HL-60/S4 treated with retinoic acid at 250 ng/mL for 4 days and 3 days (cell line): ENCODE data around the gene PPM1A.

Experiments
- in situ Hi-C: fragments of 300-500 bp; cut with MboI; formaldehyde crosslinking; loops from 2 replicates; pipeline ENCODE4 v1.7.0; 2022; ENCODE audit warnings: low sequenced_read_pairs

PPM1A gene

DNA sequence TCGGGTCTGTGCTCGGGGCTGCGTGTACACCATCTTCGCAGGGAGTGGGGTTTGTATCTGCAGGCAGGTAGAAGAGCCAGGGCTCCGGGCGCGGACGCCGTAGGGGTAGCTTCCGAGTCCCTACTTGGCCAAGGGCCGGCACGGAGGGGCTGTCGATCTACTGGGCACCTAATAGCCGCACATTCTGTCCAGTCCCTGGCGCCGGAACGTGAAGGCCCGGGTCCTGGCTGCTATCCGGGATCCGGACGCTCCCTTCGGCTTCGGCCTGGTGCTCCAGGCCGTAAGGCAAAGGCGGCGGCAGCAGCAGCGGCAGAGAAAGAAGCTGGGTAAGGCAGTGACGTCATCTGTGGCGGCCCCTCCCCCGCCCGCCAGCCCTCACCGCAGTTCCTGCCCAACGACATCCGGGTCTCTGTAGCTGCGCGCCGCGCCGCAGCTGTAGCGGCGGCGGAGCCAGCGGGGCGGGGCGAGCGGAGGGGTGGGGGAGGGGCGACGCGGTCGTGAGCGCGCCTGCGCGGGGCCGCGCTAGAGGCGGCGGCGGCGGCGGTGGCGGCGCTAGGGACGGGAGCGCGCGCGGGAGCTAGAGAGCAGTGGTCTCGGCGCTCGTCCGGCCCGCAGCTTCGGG lies at the start of gene PPM1A:
PPM1A (plus strand) TSS at position 525 of the 622 bp plus-strand sequence. CDS start 33,483 bp downstream, outside the sequence.
- in situ Hi-C loops = no loop called here

DNA sequence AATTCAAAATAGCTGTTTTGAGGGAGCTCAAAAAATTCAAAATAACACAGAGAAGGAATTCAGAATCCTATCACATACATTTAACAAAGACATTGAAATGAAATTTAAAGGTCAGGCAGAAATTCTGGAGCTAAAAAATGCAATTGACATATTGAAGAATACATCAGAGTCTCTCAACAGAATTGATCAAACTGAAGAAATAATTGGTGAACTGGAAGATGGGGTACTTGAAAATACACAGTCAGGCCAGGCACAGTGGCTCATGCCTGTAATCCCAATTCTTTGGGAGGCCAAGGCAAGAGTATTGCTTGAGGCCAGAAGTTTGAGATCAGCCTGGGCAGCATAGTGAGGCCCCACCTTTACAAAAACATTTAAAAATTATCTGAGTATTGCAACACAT lies 49.7 kb upstream of the PPM1A start:
- in situ Hi-C loops = loop anchor here (25.0 kb wide), 2 partner anchors 363 to 562 kb away; no protein-coding TSS in a partner anchor

DNA sequence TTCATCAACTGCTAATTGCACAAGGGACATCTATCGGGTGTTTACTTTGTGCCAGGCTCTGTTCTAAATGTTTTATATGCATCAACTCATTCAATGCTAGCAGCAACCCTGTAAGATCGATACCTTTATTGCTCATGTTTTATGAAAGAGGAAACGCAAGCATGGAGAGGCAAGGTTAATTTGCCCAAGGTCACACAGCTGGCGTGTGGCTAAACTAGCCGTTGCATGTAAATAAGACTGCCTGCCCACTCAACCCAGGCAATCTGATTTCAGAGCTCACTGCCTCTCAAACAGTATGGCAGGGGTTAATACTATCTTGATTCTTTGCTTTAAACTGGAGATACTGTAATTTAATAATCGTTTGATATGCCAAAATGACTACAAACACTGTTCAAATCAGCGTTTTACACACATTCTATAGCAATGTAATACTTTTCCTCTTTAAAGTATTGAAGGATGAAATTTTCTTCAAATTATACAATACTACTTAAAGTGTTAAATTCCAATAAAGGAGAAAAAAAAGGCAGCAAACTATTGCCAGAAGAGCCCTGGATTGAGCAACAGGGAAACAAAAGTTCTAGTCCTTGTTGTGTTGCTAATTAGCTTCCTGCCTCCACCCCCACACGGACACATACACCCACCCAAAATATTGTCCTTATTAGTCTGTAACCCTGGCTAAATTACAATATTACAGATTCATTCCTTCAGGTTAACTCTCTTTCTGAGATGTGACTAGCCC lies 44.7 kb upstream of the PPM1A start:
- in situ Hi-C loops = no loop called here

DNA sequence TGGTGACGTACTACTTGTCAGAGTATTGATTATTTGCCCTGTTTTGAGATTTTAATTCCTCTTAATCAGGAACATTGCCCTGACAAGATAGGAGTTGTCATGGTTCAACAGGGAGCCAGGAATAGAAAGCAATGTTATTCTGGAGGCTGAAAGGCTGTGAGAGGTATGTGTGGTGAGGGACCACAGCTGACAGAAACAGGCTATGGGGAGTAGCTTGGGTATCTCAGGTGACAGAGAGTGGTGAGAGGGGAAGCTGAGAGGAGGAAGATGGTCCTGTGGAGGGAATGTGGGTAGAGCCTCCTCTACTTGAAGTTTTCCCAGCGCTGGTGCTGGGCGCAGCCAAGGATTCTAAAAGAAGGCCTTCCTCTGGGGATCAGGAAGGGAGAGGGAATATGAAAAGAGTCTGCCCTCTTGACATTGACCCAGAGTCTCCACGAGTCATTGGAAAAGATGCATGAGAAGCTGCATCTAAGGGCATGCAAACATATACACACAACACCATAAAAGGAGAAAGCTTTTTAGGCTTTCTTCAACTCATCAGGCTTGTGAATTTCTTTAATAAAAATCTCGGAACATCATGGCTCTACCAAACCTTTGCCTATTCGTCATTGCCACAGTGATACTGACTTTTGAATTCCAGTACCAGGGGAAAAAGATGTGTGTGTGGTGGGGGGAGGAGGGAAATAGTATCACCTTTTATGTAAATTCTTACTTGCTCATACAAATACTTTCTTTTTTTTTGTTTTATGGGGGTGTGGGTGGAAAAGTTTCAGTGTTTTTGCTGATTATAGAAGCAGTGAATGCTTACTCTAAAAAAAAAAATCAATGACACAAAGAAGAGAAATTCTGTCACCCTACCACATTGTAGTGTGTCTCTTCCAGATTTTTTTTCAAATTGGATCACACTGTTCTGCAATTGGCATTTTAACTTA lies 43.9 kb upstream of the PPM1A start:
- in situ Hi-C loops = no loop called here

DNA sequence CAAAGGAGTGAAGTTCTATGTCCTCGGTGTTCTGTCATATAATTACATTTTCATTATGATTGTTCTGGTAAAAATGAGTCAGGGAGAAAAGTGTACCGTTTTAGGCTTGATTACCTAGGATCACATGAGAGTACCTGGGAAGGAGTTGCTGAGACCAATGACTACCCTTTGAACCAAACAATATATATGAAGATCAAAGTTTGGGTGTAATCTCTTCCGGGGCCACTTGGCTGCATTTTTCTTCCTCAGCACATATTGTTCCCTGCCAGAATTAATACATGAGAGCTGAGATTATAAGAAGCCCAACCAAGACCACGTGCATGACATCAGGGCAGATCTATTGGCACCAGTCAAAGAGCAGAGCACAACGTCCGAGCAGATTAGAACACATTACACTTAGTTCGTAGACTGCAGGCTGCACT lies 42.8 kb upstream of the PPM1A start:
- in situ Hi-C loops = no loop called here

DNA sequence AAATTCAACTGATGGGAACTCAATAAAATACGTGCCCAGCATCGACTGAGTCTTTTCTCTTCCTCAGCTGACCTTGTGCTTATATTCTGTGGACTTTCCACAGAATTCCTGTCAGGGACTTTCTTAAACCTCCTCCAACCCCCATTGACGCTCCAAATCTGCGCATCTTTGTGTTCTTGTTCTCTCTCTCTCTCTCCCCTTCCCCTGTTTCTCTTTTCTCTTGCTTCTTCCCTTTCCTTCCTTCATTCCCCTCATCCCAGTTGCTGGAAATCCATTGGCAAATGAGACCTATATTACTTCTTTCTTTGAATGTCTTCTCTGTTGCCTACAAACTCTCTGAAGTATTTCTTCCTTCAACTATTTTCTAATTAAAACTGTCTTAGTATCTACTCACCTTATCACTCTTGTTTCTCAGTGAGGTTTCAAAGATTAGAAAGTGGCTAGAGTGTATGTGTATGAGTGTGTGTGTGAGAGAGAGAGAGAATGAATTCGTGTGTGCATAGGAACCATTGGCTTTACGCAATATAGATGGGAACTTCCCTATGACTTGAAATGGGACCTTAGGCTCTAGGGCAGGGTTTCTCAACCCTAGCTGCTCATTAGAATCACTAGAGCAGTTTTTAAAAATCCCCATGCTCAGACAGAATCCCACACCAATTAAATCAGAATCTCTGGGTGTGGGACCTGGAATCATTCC lies 42.0 kb upstream of the PPM1A start:
- in situ Hi-C loops = no loop called here

DNA sequence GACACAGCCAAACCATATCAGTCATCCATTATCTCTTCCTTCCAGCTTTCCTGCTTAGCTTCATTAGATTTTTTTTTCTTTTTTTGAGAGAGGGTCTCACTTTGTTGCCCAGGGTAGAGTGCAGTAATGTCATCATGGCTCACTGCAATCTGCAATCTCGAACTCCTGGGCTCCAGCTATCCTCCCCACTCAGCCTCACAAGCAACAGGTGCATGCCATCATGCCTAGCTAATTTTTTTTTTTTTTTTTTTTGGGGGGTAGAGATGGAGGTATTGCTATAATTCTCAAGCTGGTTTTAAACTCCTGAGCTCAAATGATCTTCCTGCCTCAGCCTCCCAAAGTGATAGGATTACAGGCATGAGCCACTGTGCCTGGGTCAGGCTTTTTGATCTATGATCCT lies 38.3 kb upstream of the PPM1A start:
- in situ Hi-C loops = no loop called here

DNA sequence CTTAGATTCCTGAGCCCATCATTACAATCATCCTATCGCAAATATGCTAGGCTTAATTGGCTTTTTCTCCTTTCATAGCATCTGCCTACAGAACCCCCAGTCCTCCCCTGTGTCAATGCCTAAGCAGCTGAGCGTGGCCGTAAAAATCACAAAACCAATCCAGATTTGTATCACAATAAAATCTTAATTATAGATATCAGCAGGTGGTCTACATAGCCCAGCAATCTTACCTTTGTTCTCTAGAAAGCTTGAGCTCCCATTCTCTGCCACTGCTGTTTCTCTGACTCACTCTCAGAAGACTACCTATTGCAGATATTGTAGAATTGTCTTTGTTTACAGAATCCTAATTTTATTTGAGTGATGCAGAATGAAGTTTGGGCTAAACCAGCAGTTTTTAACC lies 37.9 kb upstream of the PPM1A start:
- in situ Hi-C loops = no loop called here

DNA sequence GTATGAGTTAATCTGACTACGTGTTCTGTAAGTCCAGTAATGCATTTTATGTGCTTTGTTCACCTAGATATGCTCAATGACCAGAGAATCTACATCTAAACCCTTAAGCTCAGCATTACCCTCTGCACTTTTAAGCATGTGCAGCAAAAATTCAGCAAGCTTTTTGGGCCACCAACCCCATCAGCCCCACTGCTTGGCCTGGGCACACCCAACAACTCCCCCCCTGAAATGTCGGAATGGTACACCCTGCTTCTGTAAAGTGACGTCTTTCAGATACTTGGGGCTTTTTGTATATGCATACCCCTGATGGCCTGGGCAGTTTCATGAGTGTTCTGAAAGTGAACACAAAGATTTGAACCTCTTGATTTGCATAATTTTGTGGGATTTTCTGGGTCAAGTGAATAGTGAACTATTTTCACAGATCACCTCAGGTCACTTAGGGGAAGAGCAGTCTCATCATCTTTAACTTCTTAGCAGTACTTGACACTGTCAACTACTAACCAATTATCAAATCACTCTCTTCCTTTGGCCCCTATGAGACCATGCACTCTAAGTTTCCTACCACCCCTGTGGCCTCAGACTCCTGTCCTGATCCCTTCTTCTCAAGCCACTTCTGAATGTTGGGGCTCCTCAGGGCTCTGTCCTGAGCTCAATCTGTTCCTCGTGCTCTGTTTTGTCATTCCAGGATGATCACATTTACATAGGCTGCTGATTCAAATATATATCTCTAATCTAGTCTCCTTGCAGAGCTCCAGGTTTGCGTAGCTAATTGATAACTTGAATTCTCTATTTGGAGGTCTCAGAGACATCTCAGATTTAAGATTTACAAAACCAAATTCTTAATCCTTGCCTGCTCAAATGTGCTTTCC lies 36.3 kb upstream of the PPM1A start:
- in situ Hi-C loops = no loop called here

DNA sequence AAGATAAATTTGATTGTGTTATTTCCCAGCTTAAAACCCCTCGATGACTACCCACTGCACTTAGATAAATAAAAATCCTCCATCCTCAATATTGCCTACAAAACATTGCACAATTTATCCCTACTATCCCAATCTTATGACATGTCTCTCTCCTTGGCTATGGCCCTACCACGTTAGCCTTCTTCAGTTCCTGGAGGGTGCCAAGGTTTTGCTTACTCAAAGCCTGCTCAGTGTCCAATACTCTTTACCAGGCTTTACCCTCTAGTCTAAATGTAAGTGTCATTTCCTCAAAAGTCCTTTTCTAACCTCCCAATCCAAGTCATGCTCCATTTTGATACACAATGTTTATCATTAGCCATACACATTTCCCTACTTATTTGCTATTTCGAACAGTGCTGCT lies 35.0 kb upstream of the PPM1A start:
- in situ Hi-C loops = no loop called here

DNA sequence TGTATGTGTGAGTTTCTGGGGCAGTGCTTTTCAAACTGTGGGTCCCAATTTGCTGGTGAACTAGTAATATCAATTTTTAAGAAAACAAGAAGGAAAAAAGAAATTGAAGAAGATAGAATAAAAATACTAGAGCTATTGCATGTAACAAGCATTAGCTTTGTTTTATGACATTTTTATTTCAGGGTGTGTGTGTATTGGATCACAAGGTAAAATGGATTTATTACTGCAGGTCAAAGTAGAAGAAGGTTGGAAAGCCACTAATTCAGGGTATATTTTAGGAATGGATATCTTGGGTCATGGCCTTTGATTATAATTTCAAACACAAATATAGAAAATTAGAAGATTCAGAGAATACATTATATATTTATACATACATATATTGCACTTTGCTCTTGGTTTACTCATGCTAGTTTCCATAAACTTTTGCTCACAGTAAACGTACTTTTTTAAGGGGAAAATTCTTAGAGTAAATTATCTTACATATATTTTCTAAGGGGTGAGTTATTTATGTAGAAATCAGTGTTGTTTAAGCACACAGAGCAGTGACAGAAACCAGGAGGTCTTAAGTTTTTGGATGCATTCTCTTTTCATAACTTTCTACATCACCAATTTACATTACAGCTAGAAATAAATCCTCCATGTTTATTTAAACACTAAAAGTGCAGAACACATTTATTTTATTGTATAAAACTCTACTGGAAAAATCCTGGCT lies 34.5 kb upstream of the PPM1A start:
- in situ Hi-C loops = no loop called here

DNA sequence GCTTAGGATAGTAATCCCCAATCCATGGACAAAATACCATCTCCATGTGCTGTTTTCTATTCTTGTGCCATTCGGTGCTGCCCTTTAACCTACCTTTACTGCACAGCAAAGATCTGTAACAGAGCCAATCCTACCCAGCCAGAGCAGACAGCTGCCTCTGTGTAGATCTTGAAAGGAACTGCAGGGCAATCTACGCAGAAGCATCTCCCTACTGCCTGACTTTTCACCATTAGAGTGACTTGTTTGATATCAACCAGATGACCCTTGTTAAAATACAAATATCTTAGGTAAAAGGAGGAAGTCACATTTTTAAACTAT lies 33.9 kb upstream of the PPM1A start:
- in situ Hi-C loops = no loop called here

DNA sequence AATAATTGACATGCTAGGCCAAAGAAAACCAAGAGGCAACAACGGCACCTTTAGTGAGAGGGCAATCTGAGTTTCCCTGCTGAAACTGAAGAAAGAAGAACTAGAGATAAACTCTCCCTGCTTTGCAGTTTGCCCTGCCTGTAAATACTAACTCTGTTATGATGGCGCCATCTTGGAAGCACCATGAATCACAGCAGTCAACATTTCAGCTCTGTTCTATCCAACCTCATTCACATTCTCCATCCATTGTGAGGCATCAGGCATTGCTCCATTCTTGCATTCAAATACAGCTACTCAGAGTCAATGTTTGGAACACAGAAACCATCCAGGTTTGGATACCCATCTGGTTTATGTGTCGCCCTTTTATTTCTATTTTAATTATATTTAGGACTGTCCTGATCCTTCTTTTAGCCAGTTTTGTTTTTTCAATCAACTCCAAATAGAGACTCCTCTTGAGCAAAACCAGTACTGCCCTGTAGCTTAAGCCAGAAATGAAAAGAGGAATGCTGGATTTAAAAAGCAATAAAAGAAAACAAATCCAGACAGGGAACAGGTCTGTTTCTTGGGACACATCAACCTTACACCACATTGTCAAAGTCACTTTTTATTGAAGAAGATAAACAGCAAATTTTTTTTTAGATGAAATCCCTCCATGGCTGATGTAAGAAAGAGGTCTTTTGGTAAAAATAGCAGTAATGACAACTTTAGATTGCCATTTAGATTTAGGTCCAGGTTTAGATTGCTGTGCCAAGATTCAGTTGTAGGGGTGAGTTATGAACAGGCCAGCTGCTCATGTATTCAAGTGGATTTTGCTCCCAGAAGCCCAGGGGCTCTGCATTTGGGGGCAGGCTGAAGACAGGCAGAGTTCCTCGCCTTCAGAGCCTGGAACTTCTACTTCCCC lies 33.3 kb upstream of the PPM1A start:
- in situ Hi-C loops = no loop called here

DNA sequence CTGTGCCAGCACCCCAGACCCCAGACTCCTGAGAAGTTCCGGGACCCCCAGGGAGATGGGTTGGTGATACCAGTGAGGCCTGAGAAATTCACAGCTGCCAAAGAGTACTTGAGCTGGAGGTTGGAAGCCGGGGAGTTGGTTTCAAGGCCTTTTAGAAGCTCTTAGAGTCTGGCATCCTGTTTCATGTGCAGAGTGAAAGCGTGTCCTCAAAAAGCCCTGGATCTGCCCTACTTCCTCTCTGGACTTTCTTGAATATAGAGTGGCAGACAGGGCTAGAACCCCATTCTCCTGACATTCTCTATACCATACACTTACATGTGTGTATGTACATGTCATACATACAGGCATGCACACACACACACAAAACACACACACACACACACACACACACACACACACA lies 31.3 kb upstream of the PPM1A start:
- in situ Hi-C loops = no loop called here

DNA sequence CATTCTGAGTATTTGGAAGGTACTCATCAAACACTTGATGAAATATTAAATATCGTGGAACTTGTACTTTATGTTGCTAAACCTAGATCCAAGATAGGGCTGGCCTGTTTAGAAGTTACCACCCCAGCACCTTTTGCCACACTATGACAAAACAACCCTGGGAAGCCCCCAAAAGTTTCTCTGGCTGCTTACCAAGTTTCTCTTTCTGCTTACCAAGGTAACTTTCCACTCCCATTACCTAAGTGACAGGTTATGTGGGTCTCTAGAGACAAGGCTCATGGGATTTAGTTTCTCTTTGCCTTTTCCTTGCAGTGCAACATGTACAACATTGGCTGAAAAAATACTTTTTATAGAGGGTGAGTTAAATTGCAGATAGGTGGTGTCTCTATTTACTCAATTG lies 28.9 kb upstream of the PPM1A start:
- in situ Hi-C loops = no loop called here

DNA sequence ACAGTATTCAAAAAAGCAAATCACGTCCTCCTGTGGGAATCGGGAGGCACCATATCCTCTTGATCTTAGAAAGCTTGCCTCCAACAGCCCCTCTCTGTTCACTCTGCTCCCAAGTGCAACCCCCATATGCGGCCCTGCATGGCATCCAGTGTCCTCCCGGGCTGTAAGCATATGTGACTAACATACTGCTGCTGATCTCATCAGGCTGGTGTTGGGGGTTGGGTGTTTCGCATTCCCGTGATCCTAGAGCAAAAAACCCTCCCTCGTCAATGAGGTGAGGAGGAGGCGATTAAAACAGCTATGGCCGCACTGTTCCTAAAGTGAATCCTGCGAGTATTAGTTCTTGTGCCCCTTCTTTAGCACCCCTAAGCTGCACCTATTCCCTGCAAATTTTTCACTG lies 28.1 kb upstream of the PPM1A start:
- in situ Hi-C loops = no loop called here

DNA sequence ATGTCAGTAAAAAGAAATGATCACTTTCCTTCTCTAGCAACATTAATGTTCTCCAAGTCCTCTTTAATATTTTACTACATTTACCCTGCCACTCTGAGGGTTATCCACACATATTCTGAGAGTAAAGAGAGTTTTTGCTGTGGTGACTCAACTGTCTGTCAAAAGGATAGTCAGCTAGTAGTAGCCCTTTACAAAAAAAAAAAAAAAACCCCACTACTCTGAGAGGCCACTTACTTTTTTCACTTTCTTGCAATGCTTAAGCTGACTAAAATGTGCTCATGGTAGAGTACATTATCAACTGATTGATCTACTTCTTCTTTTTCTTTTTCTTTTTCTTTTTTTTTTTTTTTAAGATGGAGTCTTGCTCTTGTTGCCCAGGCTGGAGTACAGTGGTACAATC lies 27.6 kb upstream of the PPM1A start:
- in situ Hi-C loops = no loop called here

DNA sequence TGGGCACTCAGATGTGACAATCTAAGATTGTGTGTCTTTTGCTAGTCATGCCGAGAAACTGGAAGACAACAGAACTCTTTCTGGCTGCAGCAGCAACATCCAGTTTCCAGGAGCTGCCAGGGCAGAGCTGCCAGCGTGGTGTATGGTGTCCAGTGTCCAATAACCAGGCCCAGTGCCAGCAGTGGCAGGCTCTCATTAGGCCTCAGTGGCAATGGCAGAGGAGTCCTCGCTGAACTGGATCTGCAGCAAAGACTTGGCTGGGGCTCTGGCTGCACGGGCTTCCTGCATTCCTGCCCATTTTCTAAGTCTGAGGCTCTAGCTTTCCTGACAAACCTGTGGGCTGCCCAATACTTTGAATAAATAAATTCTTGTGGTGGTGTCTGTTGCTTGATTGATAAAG lies 26.2 kb upstream of the PPM1A start:
- in situ Hi-C loops = no loop called here

DNA sequence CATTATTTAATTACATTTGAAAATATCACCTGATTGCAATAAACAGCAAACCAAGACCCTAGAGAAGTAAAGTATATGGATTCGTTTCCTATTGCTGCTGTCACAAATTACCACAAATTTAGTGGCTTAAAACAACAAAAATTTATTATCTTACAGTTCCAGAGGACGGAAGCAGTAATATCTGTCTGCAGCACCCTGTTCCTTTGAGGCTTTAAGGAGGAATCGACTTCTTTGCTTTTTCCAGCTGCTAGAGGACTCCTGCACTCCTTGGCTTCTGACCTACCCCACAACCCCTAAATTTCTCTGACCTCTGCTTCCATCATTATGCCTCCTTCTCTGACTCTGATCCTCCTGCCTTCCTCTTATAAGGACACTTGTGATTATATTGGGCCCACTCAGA lies 23.8 kb upstream of the PPM1A start:
- in situ Hi-C loops = no loop called here
